SK-N-MC (cell line): Measurements from ENCODE around the gene SYK.
"Not testable (repeated sequence)": the region's sequence is repeated elsewhere in the genome, so short reads cannot be mapped to it uniquely, and the experiment has no call there.

Experiments used
- DNase-seq: peaks from one replicate; pipeline ENCODE4 v3.0.0-alpha.2; 2011; ENCODE audit warnings: low read depth, low spot score
- H3K27ac ChIP-seq: fragments of 200-600 bp; sonication (generic); 2 replicates; pipeline ENCODE4 v1.5.1; 2016; ENCODE audit warnings: mixed run types
- H3K36me3 ChIP-seq: fragments of 200-600 bp; sonication (generic); 2 replicates; pipeline ENCODE4 v1.6.1; 2017; ENCODE audit warnings: antibody characterized with exemption, low read length, mixed read lengths; ENCODE audit not compliant: insufficient read depth
- H3K4me3 ChIP-seq: fragments of 200-600 bp; sonication (generic); 2 replicates; pipeline ENCODE4 v1.5.1; 2016
- H3K9ac ChIP-seq: fragments of 200-600 bp; sonication (generic); 2 replicates; pipeline ENCODE4 v1.8.0; 2017; ENCODE audit warnings: mixed run types, mixed read lengths; ENCODE audit not compliant: insufficient read length
- H3K9me3 ChIP-seq: fragments of 200-600 bp; sonication (generic); 2 replicates; pipeline ENCODE4 v1.6.1; 2017; ENCODE audit warnings: low read depth, mild to moderate bottlenecking, antibody characterized with exemption, low read length, moderate library complexity, mixed read lengths
- EZH2 ChIP-seq: fragments of 200-600 bp; sonication (generic); IDR thresholded peaks from one replicate; pipeline ENCODE4 v1.6.1; 2017; ENCODE audit warnings: antibody characterized with exemption
- FOXP2 ChIP-seq: optimal IDR thresholded peaks from 2 replicates; pipeline ENCODE3; 2011; ENCODE audit warnings: mild to moderate bottlenecking, moderate library complexity; ENCODE audit not compliant: insufficient read depth; ENCODE audit errors: extremely low read length, control extremely low read depth
- POLR2AphosphoS5 ChIP-seq: IDR thresholded peaks from 2 replicates; pipeline ENCODE4 v1.6.1; 2012; ENCODE audit warnings: mild to moderate bottlenecking, low read depth, low read length, borderline replicate concordance

SYK gene

GRCh38 chr9:90789408-90789807 lies 12.2 kb upstream of the SYK start:
- DNase-seq = no peak
- H3K27ac ChIP-seq = no peak overlapping the region
- TF ChIP-seq POLR2AphosphoS5 (no peak), FOXP2 (no peak), EZH2 (no peak)
- no peak overlapping the region for H3K4me3 ChIP-seq
- H3K9ac ChIP-seq = no peak overlapping the region
- no peaks in the 10 kb centered on the region for H3K36me3 ChIP-seq
- no peaks in the 10 kb centered on the region for H3K9me3 ChIP-seq

GRCh38 chr9:90789862-90790261 lies 11.8 kb upstream of the SYK start:
- no peaks in the 10 kb centered on the region for H3K9me3 ChIP-seq
- no peak overlapping the region for H3K4me3 ChIP-seq
- H3K9ac ChIP-seq = no peak overlapping the region
- H3K27ac ChIP-seq = no peak overlapping the region
- H3K36me3 ChIP-seq = no peaks in the 10 kb centered on the region
- no peak for DNase-seq
- TF ChIP-seq EZH2 (no peak), FOXP2 (no peak), POLR2AphosphoS5 (no peak)

DNA sequence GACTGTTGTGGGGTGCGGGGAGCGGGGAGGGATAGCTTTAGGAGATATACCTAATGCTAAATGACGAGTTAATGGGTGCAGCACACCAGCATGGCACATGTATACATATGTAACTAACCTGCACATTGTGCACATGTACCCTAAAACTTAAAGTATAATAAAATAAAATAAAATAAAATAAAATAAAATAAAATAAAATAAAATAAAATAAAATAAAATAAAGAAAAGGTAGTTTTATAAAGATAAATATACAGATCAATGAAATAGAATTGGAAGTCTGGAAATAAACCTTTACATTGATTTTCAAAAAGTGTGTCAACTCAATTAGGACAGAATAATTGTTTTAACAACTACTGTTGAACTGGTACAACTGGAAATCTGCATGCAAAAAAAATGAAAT lies 8.6 kb upstream of the SYK start:
- not testable (repeated sequence) for H3K27ac ChIP-seq, H3K9me3 ChIP-seq, DNase-seq, H3K36me3 ChIP-seq, H3K4me3 ChIP-seq, H3K9ac ChIP-seq

DNA sequence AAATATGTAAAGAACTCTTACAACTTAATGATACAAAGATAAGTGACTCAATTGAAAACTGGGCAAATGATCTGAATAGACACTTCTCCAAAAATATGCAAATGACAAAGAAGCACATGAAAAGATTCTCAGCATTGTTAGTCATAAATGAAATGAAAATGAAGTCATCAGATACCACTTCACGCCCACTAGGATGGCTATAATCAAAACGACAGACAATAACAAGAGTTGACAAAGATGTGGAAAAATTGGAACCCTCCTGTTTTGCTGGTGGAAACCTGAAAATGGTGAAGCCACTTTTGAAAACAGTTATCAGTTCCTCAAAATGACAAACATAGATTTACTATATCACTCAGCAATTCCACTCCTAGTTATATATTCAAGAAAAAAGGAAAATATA lies 7.9 kb upstream of the SYK start:
- no peak overlapping the region for H3K27ac ChIP-seq
- no peak overlapping the region for H3K4me3 ChIP-seq
- no peaks in the 10 kb centered on the region for H3K36me3 ChIP-seq
- H3K9me3 ChIP-seq = no peaks in the 10 kb centered on the region
- DNase-seq = no peak
- TF ChIP-seq POLR2AphosphoS5 (no peak), FOXP2 (no peak), EZH2 (no peak)
- no peak overlapping the region for H3K9ac ChIP-seq

DNA sequence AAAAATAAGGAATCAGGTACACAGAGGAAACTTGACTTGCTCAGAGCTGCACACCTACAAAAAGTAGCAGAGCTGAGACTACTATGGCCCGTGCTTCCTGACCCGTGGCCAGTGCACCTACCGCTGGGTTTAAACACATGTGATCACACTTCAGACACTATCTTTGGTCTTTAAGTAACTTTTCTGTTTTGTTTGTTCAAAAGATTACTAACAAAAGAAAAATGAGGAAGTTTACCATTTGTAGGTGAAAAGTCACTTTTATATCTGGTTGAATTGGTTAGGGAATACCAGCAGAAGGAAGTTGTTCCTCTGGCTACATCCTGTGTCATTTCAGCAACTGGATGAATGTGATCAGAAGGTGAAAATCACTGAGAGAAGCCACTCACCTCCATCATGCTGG lies 6.5 kb upstream of the SYK start:
- H3K36me3 ChIP-seq = no peaks in the 10 kb centered on the region
- no peak for DNase-seq
- H3K4me3 ChIP-seq = no peak overlapping the region
- no peak overlapping the region for H3K27ac ChIP-seq
- TF ChIP-seq POLR2AphosphoS5 = no peak
- TF ChIP-seq FOXP2 = no peak
- TF ChIP-seq EZH2 = no peak
- H3K9me3 ChIP-seq = no peaks in the 10 kb centered on the region
- H3K9ac ChIP-seq = no peak overlapping the region

- no peak overlapping the region for H3K9ac ChIP-seq
- H3K9me3 ChIP-seq = no peaks in the 10 kb centered on the region
- no peak overlapping the region for H3K27ac ChIP-seq
- no peak for TF ChIP-seq FOXP2
- TF ChIP-seq POLR2AphosphoS5 = no peak
- no peak for TF ChIP-seq EZH2
- no peak overlapping the region for H3K4me3 ChIP-seq
- no peaks in the 10 kb centered on the region for H3K36me3 ChIP-seq
- no peak for DNase-seq
Measured at GRCh38 chr9:90795871-90796317, 5.7 kb upstream of the SYK start.

- H3K9me3 ChIP-seq = no peaks in the 10 kb centered on the region
- H3K36me3 ChIP-seq = no peaks in the 10 kb centered on the region
- TF ChIP-seq POLR2AphosphoS5 (no peak), FOXP2 (no peak), EZH2 (no peak)
- DNase-seq = no peak
- H3K9ac ChIP-seq = no peak overlapping the region
- H3K27ac ChIP-seq = no peak overlapping the region
- H3K4me3 ChIP-seq = no peak overlapping the region
Measured at GRCh38 chr9:90799271-90799852, 2.3 kb upstream of the SYK start.

DNA sequence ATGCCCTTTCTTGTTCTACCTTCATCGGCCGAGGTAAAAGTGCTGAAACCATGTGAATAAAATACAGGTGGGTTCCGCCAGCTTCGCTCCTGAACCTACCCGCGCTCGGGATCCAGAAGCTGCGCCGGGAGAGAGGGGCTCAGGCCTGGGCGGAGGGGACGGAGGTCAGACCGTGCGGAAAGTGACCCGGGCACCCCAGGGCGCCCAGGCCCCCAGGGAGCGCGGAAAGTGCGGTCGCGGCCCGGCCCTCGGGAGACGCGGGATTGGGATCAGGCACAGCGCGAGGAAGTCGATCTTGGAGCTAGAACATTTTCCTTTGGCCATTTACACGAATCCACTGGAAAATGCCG lies 329 bp downstream of the SYK start:
- TF ChIP-seq EZH2 = peak; percentile 65
- TF ChIP-seq POLR2AphosphoS5 = no peak
- no peak for TF ChIP-seq FOXP2

GRCh38 chr9:90802386-90802985 lies 867 bp downstream of the SYK start:
- H3K4me3 ChIP-seq = no peak overlapping the region
- no peak for TF ChIP-seq POLR2AphosphoS5
- no peak for TF ChIP-seq FOXP2
- H3K9me3 ChIP-seq = no peaks in the 10 kb centered on the region
- H3K36me3 ChIP-seq = no peaks in the 10 kb centered on the region
- no peak for DNase-seq
- H3K27ac ChIP-seq = no peak overlapping the region
- no peak overlapping the region for H3K9ac ChIP-seq

More for the DNA sequence above, 329 bp downstream of the SYK start:
- Histone ChIP-seq H3K9ac (no peak overlapping the region), H3K4me3 (no peak overlapping the region), H3K36me3 (no peaks in the 10 kb centered on the region), H3K27ac (no peak overlapping the region), H3K9me3 (no peaks in the 10 kb centered on the region)
- DNase-seq = no peak
